NT2/D1 (cell line): ENCODE measurements around the gene C12orf57.

Source experiments
- DNase-seq: peaks from one replicate; pipeline ENCODE4 v3.0.0-alpha.2; 2011; ENCODE audit warnings: low read depth, low spot score
- H3K27me3 ChIP-seq: 2 replicates; pipeline ENCODE4 v1.6.0; 2011; ENCODE audit warnings: mild to moderate bottlenecking; ENCODE audit not compliant: insufficient read length, insufficient read depth
- H3K36me3 ChIP-seq: 2 replicates; pipeline ENCODE4 v1.6.1; 2011; ENCODE audit warnings: mild to moderate bottlenecking, low read length, mixed read lengths; ENCODE audit not compliant: insufficient read depth, insufficient read length
- H3K4me1 ChIP-seq: 2 replicates; pipeline ENCODE4 v1.5.1; 2011; ENCODE audit not compliant: insufficient read depth, insufficient read length
- H3K4me3 ChIP-seq: 2 replicates; pipeline ENCODE4 v1.5.1; 2011; ENCODE audit warnings: low read depth; ENCODE audit not compliant: insufficient read length
- H3K9ac ChIP-seq: 2 replicates; pipeline ENCODE4 v1.6.0; 2011; ENCODE audit warnings: low read depth; ENCODE audit not compliant: insufficient read length
- H3K9me3 ChIP-seq: 2 replicates; pipeline ENCODE4 v1.5.1; 2011; ENCODE audit warnings: mild to moderate bottlenecking, low read length; ENCODE audit not compliant: insufficient read depth
- SUZ12 ChIP-seq: IDR thresholded peaks from 2 replicates; pipeline ENCODE4 v1.6.1; 2011; ENCODE audit not compliant: insufficient read length, insufficient read depth; ENCODE audit errors: extremely low read depth
- YY1 ChIP-seq: IDR thresholded peaks from 2 replicates; pipeline ENCODE4 v1.6.1; 2011; ENCODE audit not compliant: insufficient read length, insufficient read depth
- ZNF274 ChIP-seq: IDR thresholded peaks from 2 replicates; pipeline ENCODE4 v1.6.1; 2011; ENCODE audit warnings: mild to moderate bottlenecking, low read depth, low read length

C12orf57 gene

GRCh38 chr12:6977653-6978052 is 33.8 kb downstream of the C12orf57 start:
- no peak overlapping the region for H3K4me3 ChIP-seq
- no peak for DNase-seq
- H3K9ac ChIP-seq: no peak overlapping the region
- TF ChIP-seq YY1 (no peak), SUZ12 (no peak), ZNF274 (no peak)
- peaks cover 98% of the 10 kb centered on the region for H3K36me3 ChIP-seq
- H3K4me1 ChIP-seq: no peaks in the 10 kb centered on the region
- no peaks in the 10 kb centered on the region for H3K9me3 ChIP-seq
- H3K27me3 ChIP-seq: no peaks in the 10 kb centered on the region

- Histone ChIP-seq H3K4me1 (no peaks in the 10 kb centered on the region), H3K9me3 (no peaks in the 10 kb centered on the region), H3K27me3 (no peaks in the 10 kb centered on the region), H3K9ac (no peak overlapping the region), H3K4me3 (no peak overlapping the region), H3K36me3 (peaks cover 98% of the 10 kb centered on the region)
- TF ChIP-seq YY1 (no peak), ZNF274 (no peak), SUZ12 (no peak)
- no peak for DNase-seq
These were observed 34.4 kb downstream of the C12orf57 start for GRCh38 chr12:6978188-6978587.

GRCh38 chr12:6978611-6979011 is 34.8 kb downstream of the C12orf57 start:
- H3K27me3 ChIP-seq: no peaks in the 10 kb centered on the region
- H3K36me3 ChIP-seq: peaks cover 100% of the 10 kb centered on the region
- no peak for TF ChIP-seq YY1
- TF ChIP-seq SUZ12: no peak
- TF ChIP-seq ZNF274: no peak
- H3K4me1 ChIP-seq: no peaks in the 10 kb centered on the region
- H3K9me3 ChIP-seq: no peaks in the 10 kb centered on the region
- no peak overlapping the region for H3K4me3 ChIP-seq
- no peak for DNase-seq
- no peak overlapping the region for H3K9ac ChIP-seq

GRCh38 chr12:6979021-6979420 is 35.2 kb downstream of the C12orf57 start:
- Histone ChIP-seq H3K4me3 (no peak overlapping the region), H3K9ac (no peak overlapping the region), H3K4me1 (no peaks in the 10 kb centered on the region), H3K27me3 (no peaks in the 10 kb centered on the region), H3K9me3 (no peaks in the 10 kb centered on the region), H3K36me3 (peaks cover 100% of the 10 kb centered on the region)
- DNase-seq: no peak
- TF ChIP-seq ZNF274: no peak

GRCh38 chr12:6979453-6979852 is 35.6 kb downstream of the C12orf57 start:
- no peak for DNase-seq
- no peaks in the 10 kb centered on the region for H3K27me3 ChIP-seq
- H3K4me1 ChIP-seq: no peaks in the 10 kb centered on the region
- no peak for TF ChIP-seq YY1
- H3K9ac ChIP-seq: no peak overlapping the region
- H3K4me3 ChIP-seq: no peak overlapping the region
- H3K9me3 ChIP-seq: no peaks in the 10 kb centered on the region
- H3K36me3 ChIP-seq: peaks cover 100% of the 10 kb centered on the region

GRCh38 chr12:6980075-6980474 is 36.3 kb downstream of the C12orf57 start:
- no peak overlapping the region for H3K4me3 ChIP-seq
- no peak overlapping the region for H3K9ac ChIP-seq
- peaks cover 97% of the 10 kb centered on the region for H3K36me3 ChIP-seq
- H3K4me1 ChIP-seq: no peaks in the 10 kb centered on the region
- no peaks in the 10 kb centered on the region for H3K27me3 ChIP-seq
- DNase-seq: no peak
- TF ChIP-seq YY1 (no peak), SUZ12 (no peak), ZNF274 (no peak)
- no peaks in the 10 kb centered on the region for H3K9me3 ChIP-seq

- Histone ChIP-seq H3K27me3 (no peaks in the 10 kb centered on the region), H3K9ac (no peak overlapping the region), H3K4me3 (no peak overlapping the region), H3K4me1 (no peaks in the 10 kb centered on the region), H3K9me3 (no peaks in the 10 kb centered on the region), H3K36me3 (peaks cover 94% of the 10 kb centered on the region)
- no peak for DNase-seq
- TF ChIP-seq SUZ12 (no peak), YY1 (no peak), ZNF274 (no peak)
These were observed 36.9 kb downstream of the C12orf57 start for GRCh38 chr12:6980740-6981139.

GRCh38 chr12:6981152-6982052 is 37.6 kb downstream of the C12orf57 start:
- no peak for DNase-seq
- Histone ChIP-seq H3K27me3 (no peaks in the 10 kb centered on the region), H3K4me3 (no peak overlapping the region), H3K4me1 (no peaks in the 10 kb centered on the region), H3K36me3 (peaks cover 92% of the 10 kb centered on the region), H3K9me3 (no peaks in the 10 kb centered on the region), H3K9ac (no peak overlapping the region)
- TF ChIP-seq SUZ12 (no peak), ZNF274 (no peak), YY1 (no peak)
